ACC112 (cell line): Measurements from ENCODE around the gene EPB41L4A.
"Not testable (repeated sequence)": the region's sequence is repeated elsewhere in the genome, so short reads cannot be mapped to it uniquely, and the experiment has no call there.

Experiments used
- H2AFZ ChIP-seq: fragments of 200-600 bp; sonication (generic); one replicate; pipeline ENCODE4 v1.6.0; 2017; ENCODE audit warnings: antibody characterized with exemption, low read length; ENCODE audit not compliant: unreplicated experiment
- H3K27ac ChIP-seq: fragments of 200-600 bp; sonication (generic); 2 replicates; pipeline ENCODE4 v1.5.1; 2014; ENCODE audit warnings: low read depth, mild to moderate bottlenecking, antibody characterized with exemption, low read length, moderate library complexity
- H3K27me3 ChIP-seq: fragments of 200-600 bp; sonication (generic); 2 replicates; pipeline ENCODE4 v1.6.1; 2014; ENCODE audit warnings: mild to moderate bottlenecking, antibody characterized with exemption, low read length, moderate library complexity, mixed read lengths; ENCODE audit not compliant: insufficient read depth
- H3K36me3 ChIP-seq: fragments of 200-600 bp; sonication (generic); 2 replicates; pipeline ENCODE4 v1.6.1; 2016; ENCODE audit warnings: mild to moderate bottlenecking, antibody characterized with exemption, low read length, moderate library complexity, mixed read lengths; ENCODE audit not compliant: insufficient read depth
- H3K4me1 ChIP-seq: fragments of 200-600 bp; sonication (generic); one replicate; pipeline ENCODE4 v1.6.1; 2016; ENCODE audit warnings: low read length, mixed read lengths; ENCODE audit not compliant: insufficient read depth, unreplicated experiment, control insufficient read depth
- H3K4me3 ChIP-seq: fragments of 200-600 bp; sonication (generic); 2 replicates; pipeline ENCODE4 v1.5.1; 2014; ENCODE audit warnings: mild to moderate bottlenecking, low read depth, low read length
- H3K79me2 ChIP-seq: fragments of 200-600 bp; sonication (generic); one replicate; pipeline ENCODE4 v1.6.0; 2016; ENCODE audit warnings: low read length; ENCODE audit not compliant: control insufficient read depth, unreplicated experiment, insufficient read depth

Gene EPB41L4A

GRCh38 chr5:112419164-112419985 is at the start of gene EPB41L4A:
EPB41L4A (minus strand) TSS chr5:112419277; CDS start chr5:112419039, 238 bp downstream.
- H3K4me3 ChIP-seq = peak within 1 kb of the TSS; percentile 72
- no peak within 1 kb of the TSS for H3K27ac ChIP-seq
- H3K79me2 ChIP-seq = no peaks in the 10 kb centered on the region
- H3K27me3 ChIP-seq = peaks cover 84% of the 10 kb centered on the region
- H3K36me3 ChIP-seq = no peaks in the 10 kb centered on the region
- no peaks in the 10 kb centered on the region for H3K4me1 ChIP-seq
- peak within 1 kb of the TSS; percentile 57 for H2AFZ ChIP-seq

DNA sequence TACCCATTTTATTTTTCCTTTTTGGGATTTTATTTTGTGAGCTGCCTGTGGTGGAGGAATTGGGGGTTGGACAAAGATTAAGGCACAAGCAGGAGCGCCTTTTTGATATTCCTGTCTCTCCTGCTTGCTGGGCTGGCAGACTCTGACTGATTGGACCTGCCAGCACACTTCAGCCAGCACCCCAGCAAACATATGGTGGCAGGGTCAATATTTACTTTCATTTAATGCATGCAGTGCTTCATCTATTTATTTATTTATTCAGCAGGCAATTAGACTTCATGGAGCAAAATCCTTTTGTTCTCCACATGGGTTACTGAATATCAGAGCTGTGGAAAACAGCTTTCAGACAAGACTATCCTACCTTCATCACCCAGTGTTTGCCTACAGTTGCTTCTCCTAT is 48.4 kb upstream of the EPB41L4A start:
- H2AFZ ChIP-seq = no peak overlapping the region
- no peak overlapping the region for H3K27ac ChIP-seq
- peaks cover 4% of the 10 kb centered on the region; the same call in 1 of the 2 replicates for H3K27me3 ChIP-seq
- no peak overlapping the region for H3K4me3 ChIP-seq
- no peaks in the 10 kb centered on the region for H3K36me3 ChIP-seq
- no peaks in the 10 kb centered on the region for H3K79me2 ChIP-seq
- no peaks in the 10 kb centered on the region for H3K4me1 ChIP-seq

- not testable (repeated sequence) for H3K36me3 ChIP-seq, H2AFZ ChIP-seq, H3K79me2 ChIP-seq, H3K27ac ChIP-seq, H3K4me1 ChIP-seq, H3K4me3 ChIP-seq, H3K27me3 ChIP-seq
Observed at GRCh38 chr5:112466261-112466660, 47.2 kb upstream of the EPB41L4A start.

GRCh38 chr5:112447187-112447760 is 28.2 kb upstream of the EPB41L4A start:
- not testable (repeated sequence) for H3K79me2 ChIP-seq, H3K36me3 ChIP-seq, H3K4me3 ChIP-seq, H2AFZ ChIP-seq, H3K27me3 ChIP-seq, H3K27ac ChIP-seq, H3K4me1 ChIP-seq

DNA sequence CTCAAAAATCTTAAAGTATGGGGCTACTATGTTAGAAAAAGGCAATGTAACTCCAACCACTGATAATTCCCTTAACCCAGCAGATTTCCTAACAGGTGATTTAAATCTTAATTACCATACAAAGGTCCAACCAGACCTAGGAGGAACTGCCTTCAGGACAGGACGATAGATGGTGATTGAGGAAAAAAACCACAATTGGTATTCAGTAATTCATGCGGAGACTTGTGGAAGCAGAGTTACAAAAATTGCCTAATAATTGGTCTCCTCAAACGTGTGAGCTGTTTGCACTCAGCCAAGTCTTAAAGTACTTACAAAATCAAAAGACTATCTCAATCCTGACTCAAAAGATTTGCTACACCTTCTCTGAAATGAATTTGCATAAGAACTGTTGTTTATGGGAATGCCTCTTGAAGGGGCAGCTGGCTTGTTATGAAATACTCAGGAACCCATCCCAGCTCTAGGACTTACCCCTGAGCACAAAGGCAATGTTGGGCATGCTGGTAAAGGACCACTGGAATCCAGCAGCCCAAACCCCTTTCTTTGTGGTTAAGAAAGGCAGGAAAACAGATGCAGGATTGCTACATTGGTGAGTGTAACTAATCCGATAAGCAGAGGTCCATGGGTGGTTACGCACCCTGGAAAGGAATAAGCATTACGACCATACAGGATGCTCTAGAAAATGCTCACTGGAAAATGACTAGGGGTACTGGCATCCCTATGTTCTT is 26.7 kb upstream of the EPB41L4A start:
- H3K4me1 ChIP-seq = no peaks in the 10 kb centered on the region
- no peak overlapping the region for H2AFZ ChIP-seq
- H3K27me3 ChIP-seq = no peaks in the 10 kb centered on the region
- H3K4me3 ChIP-seq = no peak overlapping the region
- H3K27ac ChIP-seq = no peak overlapping the region
- no peaks in the 10 kb centered on the region for H3K36me3 ChIP-seq
- H3K79me2 ChIP-seq = no peaks in the 10 kb centered on the region

- not testable (repeated sequence) for H3K4me3 ChIP-seq, H3K36me3 ChIP-seq, H2AFZ ChIP-seq, H3K79me2 ChIP-seq, H3K27me3 ChIP-seq, H3K4me1 ChIP-seq, H3K27ac ChIP-seq
Observed at GRCh38 chr5:112443932-112444331, 24.9 kb upstream of the EPB41L4A start.

- Histone ChIP-seq H3K27ac (no peak overlapping the region), H3K4me3 (no peak overlapping the region), H3K4me1 (no peaks in the 10 kb centered on the region), H3K36me3 (no peaks in the 10 kb centered on the region), H3K27me3 (peaks cover 3% of the 10 kb centered on the region; the same call in 1 of the 2 replicates), H3K79me2 (no peaks in the 10 kb centered on the region), H2AFZ (no peak overlapping the region)
Observed at GRCh38 chr5:112440031-112440430, 21.0 kb upstream of the EPB41L4A start.

DNA sequence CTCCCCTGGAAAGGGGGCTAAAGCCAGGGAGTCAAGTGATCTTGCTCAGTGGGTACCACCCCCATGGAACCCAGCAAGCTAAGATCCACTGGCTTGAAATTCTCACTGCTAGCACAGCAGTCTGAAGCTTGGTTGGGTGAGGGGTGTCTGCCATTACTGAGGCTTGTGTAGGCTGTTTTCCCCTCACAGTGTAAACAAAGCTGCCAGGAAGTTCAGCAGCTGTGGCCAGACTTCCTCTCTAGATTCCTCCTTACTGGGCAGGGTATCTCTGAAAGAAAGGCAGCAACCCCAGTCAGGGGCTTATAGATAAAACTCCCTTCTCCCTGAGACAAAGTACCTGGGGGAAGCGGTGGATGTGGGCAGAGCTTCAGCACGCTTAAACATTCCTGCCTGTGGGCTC is 17.1 kb upstream of the EPB41L4A start:
- Histone ChIP-seq H3K27ac (no peak overlapping the region), H2AFZ (no peak overlapping the region), H3K79me2 (no peaks in the 10 kb centered on the region), H3K4me1 (no peaks in the 10 kb centered on the region), H3K27me3 (peaks cover 12% of the 10 kb centered on the region; the same call in 1 of the 2 replicates), H3K4me3 (no peak overlapping the region), H3K36me3 (no peaks in the 10 kb centered on the region)

GRCh38 chr5:112434641-112435040 is 15.6 kb upstream of the EPB41L4A start:
- no peaks in the 10 kb centered on the region for H3K36me3 ChIP-seq
- no peaks in the 10 kb centered on the region for H3K79me2 ChIP-seq
- no peak overlapping the region for H2AFZ ChIP-seq
- no peak overlapping the region for H3K27ac ChIP-seq
- H3K4me3 ChIP-seq = no peak overlapping the region
- no peaks in the 10 kb centered on the region for H3K4me1 ChIP-seq
- H3K27me3 ChIP-seq = peaks cover 16% of the 10 kb centered on the region; the same call in 1 of the 2 replicates

- not testable (repeated sequence) for H3K4me1 ChIP-seq, H3K4me3 ChIP-seq, H3K27ac ChIP-seq, H2AFZ ChIP-seq, H3K36me3 ChIP-seq, H3K79me2 ChIP-seq
- peaks cover 37% of the 10 kb centered on the region for H3K27me3 ChIP-seq
Observed at GRCh38 chr5:112426202-112426601, 7.1 kb upstream of the EPB41L4A start.
